HepG2 (cell line): ENCODE results near the gene INTS3.

Experiments used
- EP300 ChIP-seq, 3 experiments: sonication (generic) in 1 of 3; formaldehyde crosslinking in 1 of 3; IDR thresholded peaks; 2 replicates each; pipeline versions ENCODE4 v1.5.1 to v1.6.1; 2011 to 2020; ENCODE audit warnings: low read depth in 2 of 3, low read length in 2 of 3, borderline replicate concordance in 1 of 3, improper control_type of control experiment in 1 of 3, mild to moderate bottlenecking in 1 of 3, missing genetic modification reagents in 1 of 3, moderate library complexity in 1 of 3
- MAFF ChIP-seq: IDR thresholded peaks from 2 replicates; pipeline ENCODE4 v1.6.1; 2011; ENCODE audit warnings: low read depth, low read length, improper control_type of control experiment
- POLR2A ChIP-seq, 2 experiments: IDR thresholded peaks; 2 replicates each; pipeline ENCODE4 v1.6.1; 2011; ENCODE audit warnings: low read depth in 2 of 2, low read length in 2 of 2, mild to moderate bottlenecking in 1 of 2, moderate library complexity in 1 of 2; ENCODE audit not compliant: insufficient read depth in 1 of 2
- ZNF530 ChIP-seq: sonication (generic); formaldehyde crosslinking; IDR thresholded peaks from 2 replicates; pipeline ENCODE4 v1.5.0; 2020; ENCODE audit warnings: low read depth, mild to moderate bottlenecking, missing genetic modification reagents
- TF ChIP-seq, protein P1 (sequence below), 2 experiments: sonication (generic) in 1 of 2; formaldehyde crosslinking in 1 of 2; IDR thresholded peaks; 2 replicates each; pipeline versions ENCODE4 v1.5.1 to v1.6.1; 2011 to 2020; ENCODE audit warnings: borderline replicate concordance in 1 of 2, low read depth in 1 of 2, low read length in 1 of 2, mild to moderate bottlenecking in 1 of 2, missing genetic modification reagents in 1 of 2, moderate library complexity in 1 of 2

DNA sequence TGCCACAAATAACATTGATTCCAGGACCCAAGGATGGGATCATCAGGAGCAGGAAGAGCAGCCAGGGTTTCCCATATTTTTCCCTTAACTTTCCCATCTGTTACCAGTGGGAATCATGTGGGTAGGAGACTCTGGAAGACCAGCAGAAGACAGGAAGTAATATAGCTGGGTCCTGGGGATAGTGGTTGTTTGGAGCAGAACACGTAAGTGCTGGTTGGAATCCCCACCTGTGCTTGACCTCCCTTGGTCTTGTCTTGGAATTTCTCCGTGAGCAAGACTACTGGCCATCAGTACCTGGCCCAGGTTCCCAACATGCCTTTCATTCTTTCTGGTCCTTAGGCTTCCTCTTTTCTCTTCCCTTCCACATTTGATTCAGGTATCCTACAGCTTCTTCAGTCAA, 26.4 kb downstream of the INTS3 start:
- TF ChIP-seq MAFF: no peak
- TF ChIP-seq, protein P1, sequence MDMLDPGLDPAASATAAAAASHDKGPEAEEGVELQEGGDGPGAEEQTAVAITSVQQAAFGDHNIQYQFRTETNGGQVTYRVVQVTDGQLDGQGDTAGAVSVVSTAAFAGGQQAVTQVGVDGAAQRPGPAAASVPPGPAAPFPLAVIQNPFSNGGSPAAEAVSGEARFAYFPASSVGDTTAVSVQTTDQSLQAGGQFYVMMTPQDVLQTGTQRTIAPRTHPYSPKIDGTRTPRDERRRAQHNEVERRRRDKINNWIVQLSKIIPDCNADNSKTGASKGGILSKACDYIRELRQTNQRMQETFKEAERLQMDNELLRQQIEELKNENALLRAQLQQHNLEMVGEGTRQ (IDR thresholded peaks at IDR 0.05; ENCODE audit: low read depth, low read length): no peak
- TF ChIP-seq, protein P1 (CRISPR knock-in tag; IDR thresholded peaks at IDR 0.05; ENCODE audit: borderline replicate concordance): no peak
- TF ChIP-seq POLR2A (IDR thresholded peaks at IDR 0.05; ENCODE audit: insufficient read depth in 1 of 2, low read depth in 2 of 2, low read length in 2 of 2): no peak
- no peak for TF ChIP-seq EP300 (IDR thresholded peaks at IDR 0.05; ENCODE audit: low read depth in 2 of 2, low read length in 2 of 2)
- no peak for TF ChIP-seq EP300 (CRISPR knock-in tag; IDR thresholded peaks at IDR 0.05; ENCODE audit: borderline replicate concordance)
- no peak for TF ChIP-seq ZNF530 (CRISPR knock-in tag)
